Spleen (tissue), 11 donors: ENCODE data around the gene DYNLL1. TPM values are rescaled to one million over a fixed set of nuclear protein-coding genes. Genes with fewer than 3 reads are reported as not detected.
"Not testable (repeated sequence)": the region's sequence is repeated elsewhere in the genome, so short reads cannot be mapped to it uniquely, and the experiment has no call there.

Experiments
- DNase-seq: peaks from one replicate; pipeline ENCODE4 v3.0.0-alpha.2; 2020
- H3K27ac ChIP-seq, 8 donors: fragments of 200-600 bp; sonication (generic) in 7 of 8; 1 replicate in 4 of 8; 2 replicates in 4 of 8; pipeline versions ENCODE4 v1.5.0 to v1.8.0; 2016 to 2021; ENCODE audit warnings: inconsistent platforms in 4 of 8, mild to moderate bottlenecking in 4 of 8, moderate library complexity in 1 of 8
- H3K27me3 ChIP-seq, 7 donors: fragments of 200-600 bp; sonication (generic) in 6 of 7; replicated peaks in 1 of 7; 1 replicate in 4 of 7; 2 replicates in 3 of 7; pipeline versions ENCODE4 v1.5.0 to v1.8.0; 2016 to 2021; ENCODE audit warnings: inconsistent platforms in 3 of 7, mild to moderate bottlenecking in 1 of 7
- H3K36me3 ChIP-seq, 6 donors: fragments of 200-600 bp; sonication (generic) in 5 of 6; 1 replicate in 4 of 6; 2 replicates in 2 of 6; pipeline versions ENCODE4 v1.5.0 to v1.8.0; 2016 to 2021; ENCODE audit warnings: inconsistent platforms in 2 of 6
- H3K4me1 ChIP-seq, 6 donors: fragments of 200-600 bp; sonication (generic) in 5 of 6; 1 replicate in 3 of 6; 2 replicates in 3 of 6; pipeline versions ENCODE4 v1.5.0 to v1.8.0; 2016 to 2021; ENCODE audit warnings: inconsistent platforms in 3 of 6
- H3K4me3 ChIP-seq, 8 donors: fragments of 200-600 bp; sonication (generic) in 7 of 8; 1 replicate in 4 of 8; 2 replicates in 4 of 8; pipeline versions ENCODE4 v1.5.0 to v1.8.0; 2016 to 2021; ENCODE audit warnings: inconsistent platforms in 4 of 8, mild to moderate bottlenecking in 4 of 8, moderate library complexity in 2 of 8
- H3K9me3 ChIP-seq, 8 donors: fragments of 200-600 bp; sonication (generic) in 7 of 8; 1 replicate in 4 of 8; 2 replicates in 4 of 8; pipeline versions ENCODE4 v1.5.0 to v1.8.0; 2016 to 2021; ENCODE audit warnings: inconsistent platforms in 4 of 8
- CTCF ChIP-seq, 11 experiments: fragments of 200-600 bp in 7 of 11; fragments of 450-650 bp in 4 of 11; sonication (generic) in 4 of 11; IDR thresholded peaks in 8 of 11; conservative IDR thresholded peaks in 3 of 11; 1 replicate in 7 of 11; 2 replicates in 4 of 11; pipeline versions ENCODE4 v1.4.0 to v1.8.0; 2016 to 2021; ENCODE audit warnings: antibody characterized with exemption in 11 of 11, inconsistent platforms in 4 of 11, mild to moderate bottlenecking in 1 of 11
- POLR2A ChIP-seq, 3 donors: fragments of 450-650 bp; IDR thresholded peaks; one replicate each; pipeline ENCODE4 v1.5.1; 2017; ENCODE audit warnings: antibody characterized with exemption in 3 of 3, mild to moderate bottlenecking in 1 of 3
- POLR2AphosphoS5 ChIP-seq, 3 donors: sonication (generic); formaldehyde crosslinking; IDR thresholded peaks; one replicate each; pipeline ENCODE4 v1.5.1; 2017; ENCODE audit warnings: antibody characterized with exemption in 3 of 3
- WGBS, 5 donors: extraction: QIAGEN DNeasy Blood & Tissue Kit in 3 of 5; methylation state at CpG; one replicate each; pipeline versions ENCODE4 v1.1.5 to v1.1.7; 2013 to 2018; 5-methylcytosine and 5-hydroxymethylcytosine counted together
- intact Hi-C: fragments of 100-400 bp; cut with DNase I; formaldehyde crosslinking; loops from one replicate; pipeline ENCODE4 v1.15.0; 2023; ENCODE audit warnings: low total_unique reads
- polyA plus RNA-seq, 3 donors: library from polyadenylated mRNA; stranded (reverse); fragments of 200-250 nt; gene quantifications; one replicate each; pipeline ENCODE4 v1.2.1, GENCODE V29; 2013
- total RNA-seq, 7 donors: library from RNA; depleted of rRNA in 3 of 7; stranded (reverse); fragments of >200 nt in 3 of 7; fragmentation: NEBNext Ultra II Directional in 4 of 7; extraction: Animal tissue kit (Norgen Biotek cat#: 25700) in 4 of 7; gene quantifications; one replicate each; pipeline versions ENCODE4 v1.1.0 to v1.2.1, GENCODE V29; 2016 to 2021
- donor health status: healthy with polysubstance abuse.
- donor health status: DM: no; HTN: no; CAD: no; lungs with moderate emphysema.
- donor health status: DM: no; HTN: no; CAD: no.
- donor health status: Bipolar disorder and iron deficiency.
- donor health status: healthy.
- donor health status: DM: no; HTN: no; CAD: no.
- donor health status: DM: yes; HTN: yes; CAD: no.

DYNLL1 gene
- total and polyA plus RNA-seq, 10 donors, result 84.1 to 338 (median 158) TPM

DNA sequence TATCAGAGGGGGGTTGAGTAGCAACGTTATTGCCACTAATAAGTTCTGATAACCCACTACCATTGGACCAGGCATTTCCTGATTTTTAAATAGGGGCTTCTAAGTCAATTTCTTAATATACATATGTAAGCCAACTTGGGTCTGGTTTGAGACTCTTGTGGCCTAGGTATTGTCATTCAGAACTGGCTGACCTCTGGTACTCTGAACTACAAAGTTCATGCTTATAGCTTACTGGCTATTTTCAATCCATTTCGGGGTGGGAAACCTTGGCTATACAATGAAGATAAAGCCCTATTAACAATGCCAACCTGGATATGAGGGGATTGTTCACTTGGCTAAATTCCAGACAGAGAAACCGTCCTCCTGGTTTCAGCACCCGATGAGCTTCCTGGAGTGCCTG, 8.7 kb downstream of the DYNLL1 start:
- WGBS, 5 donors, result 87 to 94% (median 89%) methylated on average over 4 of the region's 4 CpGs
- DNase-seq, result no peak
- Histone ChIP-seq H3K27me3 (no peaks in the 10 kb centered on the region), H3K9me3 (no peaks in the 10 kb centered on the region), H3K36me3 (peaks cover 0 to 99% (median 52%) of the 10 kb centered on the region in 6 donors), H3K4me1 (no peaks in the 10 kb centered on the region), H3K27ac (no peak overlapping the region), H3K4me3 (no peak overlapping the region)
- TF ChIP-seq CTCF (IDR thresholded peaks at IDR 0.05 in 8 of 11, conservative IDR thresholded peaks at IDR 0.05 in 3 of 11), result no peak
- no peak for TF ChIP-seq POLR2AphosphoS5 (IDR thresholded peaks at IDR 0.05)
- TF ChIP-seq POLR2A (IDR thresholded peaks at IDR 0.05), result no peak
- intact Hi-C loops, result no loop called here

- intact Hi-C loops, result no loop called here
- no peaks in the 10 kb centered on the region for H3K27me3 ChIP-seq
- 91 to 98% (median 95%) methylated on average over 8 of the region's 8 CpGs for WGBS, 5 donors
- H3K4me3 ChIP-seq, result no peak overlapping the region
- H3K4me1 ChIP-seq, result no peaks in the 10 kb centered on the region
- no peak for TF ChIP-seq CTCF (IDR thresholded peaks at IDR 0.05 in 8 of 11, conservative IDR thresholded peaks at IDR 0.05 in 3 of 11)
- no peak for TF ChIP-seq POLR2AphosphoS5 (IDR thresholded peaks at IDR 0.05)
- TF ChIP-seq POLR2A (IDR thresholded peaks at IDR 0.05), result no peak
- H3K36me3 ChIP-seq, result peaks cover 0 to 100% (median 51%) of the 10 kb centered on the region in 6 donors
- no peaks in the 10 kb centered on the region for H3K9me3 ChIP-seq
- no peak for DNase-seq
- no peak overlapping the region for H3K27ac ChIP-seq
Observed at GRCh38 chr12:120508537-120508936, 12.6 kb downstream of the DYNLL1 start.

DNA sequence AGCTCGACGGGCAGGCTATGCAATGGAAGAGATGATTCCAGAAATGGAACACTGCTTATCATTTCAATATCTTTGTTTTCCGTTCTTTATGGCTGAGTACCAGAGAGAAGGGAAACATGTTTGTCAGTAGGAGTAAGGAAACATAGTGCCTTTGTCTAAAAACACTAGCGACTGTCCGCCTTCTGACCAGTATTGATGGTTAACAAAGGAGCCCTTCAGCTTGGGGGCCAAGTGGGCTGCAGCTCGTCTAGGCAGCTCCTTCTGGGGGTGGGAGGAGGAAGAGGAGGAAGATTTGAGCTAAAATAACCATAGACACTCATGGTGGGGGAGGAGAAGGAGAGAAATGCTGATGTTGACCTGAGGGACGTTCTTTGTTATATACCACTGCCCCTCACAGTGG, 18.1 kb downstream of the DYNLL1 start:
- 82 to 96% (median 94%) methylated on average over 7 of the region's 7 CpGs for WGBS, 5 donors
- Histone ChIP-seq H3K4me3 (no peak overlapping the region), H3K9me3 (no peaks in the 10 kb centered on the region), H3K27me3 (no peaks in the 10 kb centered on the region), H3K27ac (no peak overlapping the region), H3K4me1 (no peaks in the 10 kb centered on the region), H3K36me3 (peaks cover 0 to 98% (median 50%) of the 10 kb centered on the region in 6 donors)
- no peak for TF ChIP-seq POLR2AphosphoS5 (IDR thresholded peaks at IDR 0.05)
- intact Hi-C loops, result no loop called here
- DNase-seq, result no peak

GRCh38 chr12:120515496-120515895, 19.6 kb downstream of the DYNLL1 start:
- Histone ChIP-seq H3K27ac (no peak overlapping the region), H3K9me3 (no peaks in the 10 kb centered on the region), H3K27me3 (no peaks in the 10 kb centered on the region), H3K36me3 (peaks cover 0 to 97% (median 43%) of the 10 kb centered on the region in 6 donors), H3K4me1 (no peaks in the 10 kb centered on the region), H3K4me3 (no peak overlapping the region)
- DNase-seq, result no peak
- TF ChIP-seq POLR2A (IDR thresholded peaks at IDR 0.05) (no peak), CTCF (IDR thresholded peaks at IDR 0.05 in 8 of 11, conservative IDR thresholded peaks at IDR 0.05 in 3 of 11) (no peak), POLR2AphosphoS5 (IDR thresholded peaks at IDR 0.05) (no peak)
- WGBS, 5 donors, result 90 to 97% (median 96%) methylated on average over 2 of the region's 2 CpGs
- intact Hi-C loops, result no loop called here

DNA sequence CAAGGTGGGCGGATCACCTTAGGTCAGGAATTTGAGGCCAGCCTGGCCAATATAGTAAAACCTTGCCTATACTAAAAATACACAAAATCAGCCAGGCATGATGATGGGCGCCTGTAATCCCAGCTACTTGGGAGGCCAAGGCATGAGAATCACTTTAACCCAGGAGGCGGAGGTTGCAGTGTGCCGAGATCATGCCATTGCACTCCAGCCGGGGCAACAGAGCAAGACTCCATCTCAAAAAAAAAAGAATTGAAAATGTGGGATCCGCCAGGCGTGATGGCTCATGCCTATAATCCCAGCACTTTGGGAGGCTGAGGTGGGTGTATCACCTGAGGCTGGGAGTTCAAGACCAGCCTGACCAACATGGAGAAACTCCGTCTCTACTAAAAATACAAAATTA, 23.4 kb downstream of the DYNLL1 start:
- H3K36me3 ChIP-seq, result peaks cover 0 to 93% (median 24%) of the 10 kb centered on the region in 6 donors
- WGBS, 5 donors, result 91 to 99% (median 97%) methylated on average over 8 of the region's 8 CpGs
- H3K27me3 ChIP-seq, DNase-seq, intact Hi-C loops, H3K4me1 ChIP-seq, H3K4me3 ChIP-seq, H3K9me3 ChIP-seq, H3K27ac ChIP-seq: not testable (repeated sequence)
